SK-N-SH (cell line): ENCODE measurements around the gene CEBPZOS. TPM values are rescaled to one million over a fixed set of nuclear protein-coding genes. Genes with fewer than 3 reads are reported as not detected.

Experiments used
- CTCF ChIA-PET: fragments of 300-600, 350-600 bp; formaldehyde crosslinking; extraction: SDS; loops from one replicate; lab custom pipeline; 2021; lab: Yijun Ruan, JAX
- POLR2A ChIA-PET: fragments of 350-600 bp; sonication (Branson Sonifier 250); formaldehyde crosslinking; extraction: SDS; loops from one replicate; lab custom pipeline; 2020; ENCODE audit warnings: antibody characterized with exemption, inconsistent platforms; lab: Yijun Ruan, JAX
- DNase-seq: peaks from one replicate; pipeline ENCODE4 v3.0.0; 2012
- H2AFZ ChIP-seq: fragments of 200-600 bp; sonication (generic); 2 replicates; pipeline ENCODE4 v1.8.1; 2016; ENCODE audit warnings: antibody characterized with exemption, mild to moderate bottlenecking, low read depth
- H3F3A ChIP-seq: fragments of 200-600 bp; sonication (generic); replicated peaks from 2 replicates; pipeline ENCODE3; 2016; ENCODE audit warnings: antibody characterized with exemption, mild to moderate bottlenecking; ENCODE audit not compliant: insufficient read depth
- H3K27ac ChIP-seq, 2 experiments: fragments of 200-500 bp in 1 of 2; fragments of 200-600 bp in 1 of 2; sonication (Bioruptor generic) in 1 of 2; sonication (generic), shearing (Covaris generic) in 1 of 2; 2 replicates each; pipeline versions ENCODE4 v1.5.1 to v1.6.1; 2014 to 2016; ENCODE audit warnings: low read depth in 2 of 2, inconsistent platforms in 1 of 2, low read length in 1 of 2, mild to moderate bottlenecking in 1 of 2, mixed read lengths in 1 of 2
- H3K27me3 ChIP-seq: fragments of 200-600 bp; sonication (generic), shearing (Covaris generic); 2 replicates; pipeline ENCODE4 v1.6.1; 2016; ENCODE audit warnings: mixed run types; ENCODE audit not compliant: insufficient read depth
- H3K36me3 ChIP-seq, 2 experiments: fragments of 200-500 bp in 1 of 2; fragments of 200-600 bp in 1 of 2; sonication (Bioruptor generic) in 1 of 2; sonication (generic) in 1 of 2; replicated peaks in 1 of 2; 2 replicates each; pipeline versions ENCODE3 to v1.5.1; 2014 to 2016; ENCODE audit warnings: low read length in 1 of 2, mild to moderate bottlenecking in 1 of 2; ENCODE audit not compliant: insufficient read depth in 2 of 2, control insufficient read depth in 1 of 2
- H3K4me1 ChIP-seq, 2 experiments: fragments of 200-500 bp in 1 of 2; fragments of 200-600 bp in 1 of 2; sonication (Bioruptor generic) in 1 of 2; sonication (generic), shearing (Covaris generic) in 1 of 2; 2 replicates each; pipeline versions ENCODE4 v1.5.1 to v1.6.1; 2014 to 2016; ENCODE audit warnings: low read depth in 1 of 2, low read length in 1 of 2, mixed run types in 1 of 2; ENCODE audit not compliant: insufficient read depth in 2 of 2, control insufficient read depth in 1 of 2
- H3K4me2 ChIP-seq: fragments of 200-600 bp; sonication (generic), shearing (Covaris generic); 2 replicates; pipeline ENCODE4 v1.6.1; 2017; ENCODE audit warnings: mixed run types
- H3K4me3 ChIP-seq, 2 experiments: fragments of 200-500 bp in 1 of 2; fragments of 200-600 bp in 1 of 2; sonication (Bioruptor generic) in 1 of 2; sonication (generic), shearing (Covaris generic) in 1 of 2; 2 replicates each; pipeline versions ENCODE4 v1.5.1 to v1.8.1; 2014 to 2016; ENCODE audit warnings: low read depth in 2 of 2, inconsistent platforms in 1 of 2, low read length in 1 of 2, mild to moderate bottlenecking in 1 of 2, mixed read lengths in 1 of 2, moderate library complexity in 1 of 2
- H3K79me2 ChIP-seq: fragments of 200-600 bp; sonication (generic); 2 replicates; pipeline ENCODE4 v1.8.1; 2017; ENCODE audit warnings: mild to moderate bottlenecking; ENCODE audit not compliant: insufficient read depth
- H3K9ac ChIP-seq: fragments of 200-600 bp; sonication (generic); 2 replicates; pipeline ENCODE4 v1.6.1; 2017; ENCODE audit warnings: mixed run types
- H3K9me2 ChIP-seq: fragments of 200-600 bp; sonication (generic); 2 replicates; pipeline ENCODE4 v1.6.1; 2017; ENCODE audit warnings: mixed run types
- H3K9me3 ChIP-seq: fragments of 200-600 bp; sonication (generic); 2 replicates; pipeline ENCODE4 v1.6.1; 2017; ENCODE audit warnings: mixed run types, mild to moderate bottlenecking, moderate library complexity
- H4K20me1 ChIP-seq: fragments of 200-600 bp; sonication (generic); 2 replicates; pipeline ENCODE4 v1.6.1; 2017; ENCODE audit warnings: mild to moderate bottlenecking, mixed run types; ENCODE audit not compliant: insufficient read depth
- EP300 ChIP-seq, 2 experiments: IDR thresholded peaks; 2 replicates each; pipeline versions ENCODE4 v1.4.0 to v1.6.1; 2012; ENCODE audit warnings: borderline replicate concordance in 1 of 2, low read depth in 1 of 2, low read length in 1 of 2
- EZH2phosphoT487 ChIP-seq: fragments of 200-600 bp; sonication (generic); IDR thresholded peaks from 2 replicates; pipeline ENCODE4 v1.6.1; 2017; ENCODE audit warnings: low read depth, mixed run types, mild to moderate bottlenecking, antibody characterized with exemption, moderate library complexity, borderline replicate concordance
- GATA2 ChIP-seq: sonication (generic); formaldehyde crosslinking; IDR thresholded peaks from 2 replicates; pipeline ENCODE4 v1.5.0; 2020; ENCODE audit warnings: mild to moderate bottlenecking, missing genetic modification reagents
- IRF3 ChIP-seq: fragments of 150-350 bp; IDR thresholded peaks from 2 replicates; pipeline ENCODE4 v1.6.1; 2016; ENCODE audit warnings: mild to moderate bottlenecking, low read depth, low read length
- JUND ChIP-seq: IDR thresholded peaks from 2 replicates; pipeline ENCODE4 v1.4.0; 2012
- MEF2A ChIP-seq: IDR thresholded peaks from 2 replicates; pipeline ENCODE4 v1.4.0; 2012; ENCODE audit warnings: low read depth, borderline replicate concordance
- NFIC ChIP-seq: IDR thresholded peaks from 2 replicates; pipeline ENCODE4 v1.4.0; 2012; ENCODE audit warnings: borderline replicate concordance
- NRF1 ChIP-seq: IDR thresholded peaks from 2 replicates; pipeline ENCODE4 v1.6.1; 2012; ENCODE audit warnings: low read depth, mild to moderate bottlenecking, low read length
- TCF12 ChIP-seq: IDR thresholded peaks from 2 replicates; pipeline ENCODE4 v1.4.0; 2012
- YY1 ChIP-seq: IDR thresholded peaks from 2 replicates; pipeline ENCODE4 v1.4.0; 2012; ENCODE audit warnings: low read depth, mild to moderate bottlenecking
- ZBTB33 ChIP-seq: IDR thresholded peaks from 2 replicates; pipeline ENCODE4 v1.4.0; 2012; ENCODE audit warnings: low read depth, borderline replicate concordance
- whole genome bisulfite sequencing: methylation state at CpG from one replicate; pipeline ENCODE4 v1.1.6; 2017; ENCODE audit warnings: low lambda C conversion rate; 5-methylcytosine and 5-hydroxymethylcytosine counted together
- polyA plus RNA-seq, 3 experiments: library from polyadenylated mRNA; depleted of rRNA; stranded (reverse); fragments of >200 nt; gene quantifications; 2 replicates each; pipeline ENCODE4 v1.2.3, GENCODE V29; 2012

Gene CEBPZOS
- polyA plus RNA-seq, 1 of the 3 experiments (the other 2 are of a cell fraction) = 27.5 TPM

GRCh38 chr2:37232131-37232933 lies 36.0 kb downstream of the CEBPZOS start:
- no peaks in the 10 kb centered on the region for H3K9me3 ChIP-seq
- peak overlapping the region; percentile 90 for H2AFZ ChIP-seq
- no peaks in the 10 kb centered on the region for H3K9me2 ChIP-seq
- H3K4me2 ChIP-seq = peak overlapping the region; percentile 87
- peak; percentile 64 for DNase-seq
- peaks cover 27 to 49% of the 10 kb centered on the region in 2 experiments for H3K36me3 ChIP-seq
- peaks cover 11% of the 10 kb centered on the region for H4K20me1 ChIP-seq
- no peaks in the 10 kb centered on the region for H3K27me3 ChIP-seq
- H3F3A ChIP-seq = peaks cover 4% of the 10 kb centered on the region
- TF ChIP-seq TCF12 (no peak), NRF1 (no peak), EP300 (IDR thresholded peaks at IDR 0.05; ENCODE audit: borderline replicate concordance in 1 of 2, low read depth in 1 of 2, low read length in 1 of 2) (no peak), IRF3 (no peak), MEF2A (no peak)
- peak overlapping the region; percentile 83 for H3K9ac ChIP-seq
- WGBS = 15% methylated on average over 18 of the region's 18 CpGs
- peaks cover 16 to 28% of the 10 kb centered on the region in 2 experiments; a peak in 3 of 4 replicates for H3K4me1 ChIP-seq
- CTCF ChIA-PET = interaction anchor here (0.6 to 1.6 kb wide), 10 partner anchors 9 to 600 kb away, joined by 3 to 5 read pairs (median 4); no protein-coding TSS in a partner anchor
- peak overlapping the region; percentile 94 to 97 for H3K4me3 ChIP-seq
- peak overlapping the region; percentile 83 to 90 for H3K27ac ChIP-seq
- POLR2A ChIA-PET = interaction anchor here (1.0 kb wide), 1 partner anchor 13 kb away, joined by 7 read pairs; no protein-coding TSS in a partner anchor
- H3K79me2 ChIP-seq = peaks cover 98% of the 10 kb centered on the region

- Histone ChIP-seq H3F3A (peaks cover 13% of the 10 kb centered on the region), H3K9me3 (no peaks in the 10 kb centered on the region), H3K4me2 (no peak overlapping the region), H3K9me2 (no peaks in the 10 kb centered on the region), H3K27me3 (no peaks in the 10 kb centered on the region), H2AFZ (no peak overlapping the region), H3K27ac (no peak overlapping the region), H3K9ac (no peak overlapping the region), H3K4me1 (peaks cover 0 to 6% of the 10 kb centered on the region in 2 experiments; a peak in 2 of 4 replicates), H4K20me1 (no peaks in the 10 kb centered on the region), H3K36me3 (peaks cover 81 to 90% of the 10 kb centered on the region in 2 experiments), H3K79me2 (no peaks in the 10 kb centered on the region), H3K4me3 (no peak overlapping the region)
- ChIA-PET POLR2A (no interaction called here), CTCF (interaction anchor here (1.6 to 2.3 kb wide), 2 partner anchors 8 to 76 kb away, joined by 4 to 7 read pairs; no protein-coding TSS in a partner anchor)
- TF ChIP-seq YY1 (no peak), JUND (no peak), EZH2phosphoT487 (no peak), TCF12 (no peak), GATA2 (CRISPR knock-in tag) (no peak), ZBTB33 (no peak), NFIC (no peak)
- DNase-seq = no peak
- WGBS = 90% methylated on average over 4 of the region's 4 CpGs
These were observed 47.1 kb downstream of the CEBPZOS start for GRCh38 chr2:37243435-37243834.
